Neural cell (in vitro differentiated cells): ENCODE measurements around the gene UBASH3A.

Experiments
- TAF1 ChIP-seq: IDR thresholded peaks from 2 replicates; pipeline ENCODE4 v1.6.1; 2012; ENCODE audit warnings: low read depth
- TF ChIP-seq, protein P1 (sequence below): fragments of 450-650 bp; IDR thresholded peaks from 2 replicates; pipeline ENCODE4 v1.5.1; 2014; ENCODE audit warnings: antibody characterized with exemption, mild to moderate bottlenecking, moderate library complexity; ENCODE audit not compliant: poor library complexity, severe bottlenecking

GRCh38 chr21:42453224-42453985 is 49.7 kb downstream of the UBASH3A start:
- no peak for TF ChIP-seq TAF1
- TF ChIP-seq, protein P1, sequence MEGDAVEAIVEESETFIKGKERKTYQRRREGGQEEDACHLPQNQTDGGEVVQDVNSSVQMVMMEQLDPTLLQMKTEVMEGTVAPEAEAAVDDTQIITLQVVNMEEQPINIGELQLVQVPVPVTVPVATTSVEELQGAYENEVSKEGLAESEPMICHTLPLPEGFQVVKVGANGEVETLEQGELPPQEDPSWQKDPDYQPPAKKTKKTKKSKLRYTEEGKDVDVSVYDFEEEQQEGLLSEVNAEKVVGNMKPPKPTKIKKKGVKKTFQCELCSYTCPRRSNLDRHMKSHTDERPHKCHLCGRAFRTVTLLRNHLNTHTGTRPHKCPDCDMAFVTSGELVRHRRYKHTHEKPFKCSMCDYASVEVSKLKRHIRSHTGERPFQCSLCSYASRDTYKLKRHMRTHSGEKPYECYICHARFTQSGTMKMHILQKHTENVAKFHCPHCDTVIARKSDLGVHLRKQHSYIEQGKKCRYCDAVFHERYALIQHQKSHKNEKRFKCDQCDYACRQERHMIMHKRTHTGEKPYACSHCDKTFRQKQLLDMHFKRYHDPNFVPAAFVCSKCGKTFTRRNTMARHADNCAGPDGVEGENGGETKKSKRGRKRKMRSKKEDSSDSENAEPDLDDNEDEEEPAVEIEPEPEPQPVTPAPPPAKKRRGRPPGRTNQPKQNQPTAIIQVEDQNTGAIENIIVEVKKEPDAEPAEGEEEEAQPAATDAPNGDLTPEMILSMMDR, result no peak
